ENCODE measurements around the gene ZNF576. TPM values are rescaled to one million over a fixed set of nuclear protein-coding genes. Genes with fewer than 3 reads are reported as not detected.
A peak's percentile ranks its signal among the peaks of the same experiment; 100 is the strongest.
"Not testable (repeated sequence)": the region's sequence is repeated elsewhere in the genome, so short reads cannot be mapped to it uniquely, and the experiment has no call there.

ZNF576 gene
- polyA plus RNA-seq, 3 donors, result 9.6 to 11.3 (median 10.1) TPM

DNA sequence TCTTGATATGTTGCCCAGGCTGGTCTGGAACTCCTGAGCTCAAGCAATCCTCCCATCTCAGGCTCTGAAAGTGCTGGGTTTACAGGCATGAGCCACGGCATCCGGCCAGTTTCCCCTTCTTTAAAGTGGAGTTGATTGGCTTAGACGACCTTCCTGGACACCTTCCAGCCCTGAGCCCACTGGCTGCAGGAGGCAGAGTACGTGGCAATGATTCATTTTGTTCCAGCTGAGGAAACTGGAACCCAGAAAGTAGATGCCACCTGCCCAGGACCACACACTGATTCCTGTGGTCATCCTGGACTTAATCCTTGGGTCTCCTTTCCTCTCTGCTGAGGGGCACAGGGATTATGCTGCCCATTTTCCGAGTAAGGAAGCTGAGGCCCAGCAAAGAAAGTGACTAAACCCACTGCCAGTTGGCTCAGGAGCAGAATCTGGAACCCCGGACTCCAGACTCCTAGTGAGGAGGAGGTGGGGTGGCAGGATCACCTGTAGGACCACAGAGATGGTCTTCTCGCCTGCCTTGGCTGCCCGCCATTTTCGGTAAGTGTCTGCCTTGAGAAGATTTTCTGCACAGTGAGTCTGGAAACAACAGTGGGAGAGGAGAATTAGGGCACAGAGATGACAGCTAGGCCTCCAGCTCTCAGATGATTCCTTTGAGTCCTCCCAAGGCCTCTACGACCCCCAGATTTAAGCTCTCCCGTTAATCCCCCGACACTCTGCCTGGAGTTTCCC is 21.8 kb upstream of the ZNF576 start:
- no peak for DNase-seq (ENCODE audit: low read depth in 3 of 3, low spot score in 2 of 3)

DNA sequence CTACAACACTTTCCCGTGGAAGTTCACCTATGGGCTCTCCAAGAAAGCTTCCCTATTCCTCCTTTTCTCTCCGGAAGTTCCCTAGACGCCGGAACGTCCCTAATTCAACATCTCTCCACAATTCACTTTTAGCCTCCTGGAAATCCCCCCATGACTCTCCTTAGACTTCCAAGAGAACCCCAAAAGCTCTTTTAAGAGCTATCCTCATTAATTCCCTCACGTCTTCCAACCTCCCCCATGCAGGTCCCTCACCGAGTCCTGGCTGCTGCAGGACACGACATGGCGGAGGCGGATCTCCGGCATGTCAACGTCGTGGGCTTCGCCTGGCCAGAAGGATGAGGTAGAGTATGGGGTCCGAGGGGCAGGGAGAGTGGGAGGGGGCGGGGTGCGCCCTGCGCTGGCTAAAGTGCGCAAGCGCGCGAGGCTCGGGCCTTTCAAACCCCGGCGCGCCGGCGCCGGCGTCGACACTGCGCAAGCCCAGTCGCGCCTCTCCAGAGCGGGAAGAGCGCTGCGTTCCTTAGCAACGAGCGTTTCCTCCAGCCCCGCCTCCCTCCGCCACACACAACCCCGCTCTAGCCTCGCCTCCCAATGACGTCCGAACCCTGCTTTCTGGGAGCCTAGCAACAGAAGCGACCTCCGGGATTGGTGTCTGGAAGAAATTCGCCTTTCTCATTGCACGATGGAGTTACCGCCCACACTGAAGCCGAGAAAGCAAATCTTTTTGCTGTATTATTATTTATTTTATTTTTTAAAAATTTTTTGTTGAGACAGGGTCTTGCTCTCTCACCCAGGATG is 21.0 kb upstream of the ZNF576 start, which contains the start of the genes PINLYP and XRCC1:
Gene PINLYP (plus strand): TSS at position 646 of the 795 bp plus-strand sequence. CDS start 1,391 bp downstream, outside the sequence.
Gene XRCC1 (minus strand): TSS at position 372 of the 795 bp plus-strand sequence. CDS start 69 bp downstream, at position 303.
- DNase-seq (ENCODE audit: low read depth in 3 of 3, low spot score in 2 of 3), result peak; percentile 96 to 99 (median 97)

DNA sequence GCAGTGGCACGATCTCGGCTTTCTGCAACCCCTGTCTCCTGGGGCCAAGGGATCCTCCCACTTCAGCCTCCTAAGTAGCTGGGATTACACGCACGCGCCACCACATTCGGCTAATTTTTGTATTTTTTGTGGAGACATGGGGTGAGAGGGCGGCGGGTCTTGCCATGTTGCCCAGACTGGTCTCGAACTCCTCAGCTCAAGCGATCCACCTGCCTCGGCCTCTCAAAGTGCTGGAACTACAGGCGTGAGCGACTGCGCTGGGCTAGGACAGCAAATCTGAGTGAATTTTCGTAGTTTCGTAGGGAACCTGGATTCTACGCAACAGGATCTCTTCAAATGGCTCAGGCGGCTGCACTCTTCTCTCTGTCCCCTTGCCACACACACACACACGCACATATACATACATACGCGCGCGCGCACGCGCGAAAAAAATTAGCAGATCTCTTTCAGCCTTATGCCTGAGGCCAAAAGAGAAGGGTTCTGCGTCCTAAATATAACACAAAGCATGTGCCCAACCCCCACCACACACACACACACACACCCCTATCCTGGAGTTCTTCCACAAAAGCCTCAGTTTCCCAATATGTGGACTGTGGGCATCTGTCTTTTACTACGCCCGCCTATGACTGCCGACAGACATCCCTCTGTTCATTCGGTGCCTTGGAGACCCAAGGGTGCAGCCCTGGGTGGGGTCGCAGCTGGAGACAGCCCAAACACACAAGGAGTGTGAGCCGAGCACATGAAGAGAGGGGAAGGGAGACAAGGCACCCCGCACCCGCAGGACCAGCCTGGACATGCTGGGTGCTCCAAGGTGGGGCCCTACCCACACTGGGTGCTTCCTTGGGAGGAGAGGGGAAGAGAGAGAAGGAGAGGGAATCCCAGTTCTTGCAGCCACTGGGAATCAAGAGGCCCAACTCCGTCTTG is 20.2 kb upstream of the ZNF576 start:
- DNase-seq (ENCODE audit: low read depth in 3 of 3, low spot score in 2 of 3), result no peak

DNA sequence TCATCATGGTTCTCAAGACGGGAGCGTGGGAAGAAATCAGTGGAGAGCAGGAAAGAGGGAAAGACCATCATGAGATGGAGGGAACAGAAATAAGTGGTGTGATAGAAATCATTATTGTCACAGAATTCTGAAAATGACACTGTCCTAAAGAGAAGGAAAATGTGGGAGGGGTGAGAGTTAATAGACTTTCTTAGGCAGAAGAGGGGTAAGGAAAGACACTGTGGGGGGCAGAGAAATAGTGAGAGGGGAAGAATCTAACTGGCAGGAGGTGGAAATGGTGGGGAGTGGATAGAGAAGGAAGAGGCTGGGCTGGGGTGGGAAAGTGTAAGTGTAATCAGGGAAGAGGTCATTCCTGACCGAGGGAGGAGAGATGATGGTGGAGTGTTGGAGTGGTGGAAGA is 17.6 kb upstream of the ZNF576 start:
- DNase-seq (ENCODE audit: low read depth in 3 of 3, low spot score in 2 of 3), result no peak

DNA sequence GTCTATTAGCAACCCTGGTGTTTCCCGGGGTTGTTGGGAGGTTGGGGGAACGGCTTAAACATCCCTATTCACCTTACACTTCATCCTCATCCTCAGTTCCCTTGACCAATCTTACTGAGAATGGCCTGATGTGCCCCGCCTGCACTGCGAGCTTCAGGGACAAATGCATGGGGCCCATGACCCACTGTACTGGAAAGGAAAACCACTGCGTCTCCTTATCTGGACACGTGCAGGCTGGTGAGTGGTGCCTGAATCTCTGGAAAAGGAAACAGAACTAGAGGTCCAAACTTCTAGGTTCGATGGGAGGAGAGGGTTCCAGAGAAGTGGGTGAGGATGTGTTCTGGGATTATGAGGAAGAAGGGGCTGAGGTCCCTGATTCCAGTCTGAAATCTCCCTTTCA is 14.9 kb upstream of the ZNF576 start:
- no peak for DNase-seq (ENCODE audit: low read depth in 3 of 3, low spot score in 2 of 3)

DNA sequence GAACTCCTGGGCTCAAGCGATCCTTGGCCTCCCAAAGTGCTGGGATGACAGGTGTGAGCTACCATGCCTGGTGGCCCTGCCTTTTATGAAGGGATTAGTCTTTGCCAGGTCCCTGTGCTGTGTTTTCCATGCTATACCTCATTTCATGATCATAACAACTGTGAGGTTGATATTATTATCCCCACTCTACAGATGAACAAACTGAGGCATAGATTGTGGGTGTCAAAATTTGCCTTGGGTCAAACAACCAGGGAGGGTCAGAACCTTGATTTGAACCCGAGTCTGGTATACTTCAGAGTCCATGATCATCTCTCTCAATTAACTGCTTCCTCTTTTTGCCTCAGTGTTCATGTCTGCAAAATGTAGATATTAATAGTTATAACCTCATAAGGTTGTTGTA is 13.9 kb upstream of the ZNF576 start:
- no peak for DNase-seq (ENCODE audit: low read depth in 3 of 3, low spot score in 2 of 3)

DNA sequence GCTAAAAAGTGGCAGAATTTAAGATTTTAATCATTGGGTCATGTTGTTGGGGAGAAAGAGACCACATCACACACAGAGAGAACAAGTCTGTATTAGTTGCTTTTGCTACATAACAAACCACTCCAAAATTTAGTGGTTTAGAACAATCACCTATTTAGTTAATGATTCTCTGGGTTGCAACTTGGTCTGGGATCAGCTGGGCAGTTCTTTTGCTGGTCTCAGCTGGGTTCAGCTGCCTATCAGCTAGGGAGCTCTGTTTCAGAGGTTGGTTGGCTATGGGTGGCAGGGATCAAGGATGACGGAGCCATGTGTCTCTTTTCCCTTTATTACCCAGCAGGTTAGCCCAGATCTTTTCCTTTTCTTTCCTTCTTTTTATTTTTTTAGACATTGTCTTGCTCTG is 11.9 kb upstream of the ZNF576 start:
- DNase-seq (ENCODE audit: low read depth in 3 of 3, low spot score in 2 of 3), result no peak

DNA sequence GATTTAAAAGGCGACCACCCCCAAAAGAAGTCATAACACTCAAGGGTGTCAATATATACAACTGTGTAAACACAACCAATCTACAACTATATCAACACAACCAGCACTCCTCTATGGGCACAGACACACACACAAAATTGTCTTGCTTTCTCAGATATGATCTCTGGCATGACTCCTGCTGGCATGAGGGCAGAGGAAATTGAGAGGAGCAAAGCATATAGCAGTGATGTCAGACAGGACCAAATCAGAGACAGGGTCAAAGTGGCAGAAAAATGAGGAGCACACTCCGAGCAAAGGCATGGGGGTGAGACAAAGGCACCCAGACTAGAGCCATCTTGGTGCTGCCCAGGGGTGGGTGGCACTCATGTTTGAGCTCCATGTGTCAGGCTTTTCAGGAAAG is 10.0 kb upstream of the ZNF576 start:
- no peak for DNase-seq (ENCODE audit: low read depth in 3 of 3, low spot score in 2 of 3)

DNA sequence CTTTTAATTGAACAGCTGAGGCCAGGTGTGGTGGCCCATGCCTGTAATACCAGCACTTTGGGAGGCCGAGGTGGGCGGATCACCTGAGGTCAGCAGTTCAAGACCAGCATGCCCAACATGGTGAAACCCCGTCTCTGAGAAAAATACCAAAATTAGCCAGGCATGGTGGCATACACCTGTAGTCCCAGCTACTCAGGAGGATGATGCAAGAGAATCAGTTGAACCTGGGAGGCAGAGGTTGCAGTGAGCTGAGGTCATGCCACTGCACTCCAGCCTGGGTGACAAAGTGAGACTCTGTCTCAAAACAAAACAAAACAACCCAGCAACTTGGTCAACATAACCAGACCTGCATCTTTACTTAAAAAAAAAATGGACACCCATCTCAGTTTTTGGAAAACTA is 9.4 kb upstream of the ZNF576 start:
- DNase-seq (ENCODE audit: low read depth in 3 of 3, low spot score in 2 of 3), result not testable (repeated sequence)

DNA sequence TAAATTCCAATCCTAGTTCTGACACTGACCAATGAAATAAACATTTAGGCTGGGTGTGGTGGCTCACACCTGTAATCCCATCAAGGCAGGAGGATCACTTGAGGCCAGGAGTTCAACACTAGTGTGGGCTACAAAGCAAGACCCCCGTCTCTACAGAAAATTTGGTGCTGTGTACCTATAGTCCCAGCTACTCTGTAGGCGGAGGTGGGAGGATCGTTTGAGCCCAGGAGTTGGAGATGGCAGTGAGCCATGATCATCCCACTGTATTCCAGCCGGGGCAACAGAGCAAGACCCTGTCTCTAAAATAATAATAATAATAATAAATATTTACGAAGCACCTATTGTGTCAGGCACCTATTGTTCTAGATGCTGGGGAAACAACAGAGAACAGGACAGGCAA is 7.1 kb upstream of the ZNF576 start:
- DNase-seq (ENCODE audit: low read depth in 3 of 3, low spot score in 2 of 3), result no peak

DNA sequence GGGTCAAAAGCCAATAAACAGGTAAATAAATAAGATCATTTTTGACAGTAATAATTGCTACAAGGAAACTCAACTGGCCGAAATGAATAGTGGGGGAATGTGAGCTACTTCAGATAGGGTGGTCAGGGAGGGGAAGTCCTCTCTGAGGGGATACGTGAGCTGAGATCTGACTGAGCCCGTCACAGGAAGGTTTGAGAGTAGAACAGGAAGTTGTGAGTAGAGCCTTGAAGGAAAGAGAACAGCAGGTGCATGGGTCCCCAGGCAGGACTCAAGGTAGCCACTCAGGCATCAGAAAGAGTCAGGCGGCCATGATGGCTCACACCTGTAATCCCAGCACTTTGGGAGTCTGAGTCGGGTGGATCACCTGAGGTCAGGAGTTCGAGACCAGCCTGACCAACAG is 6.7 kb upstream of the ZNF576 start:
- no peak for DNase-seq (ENCODE audit: low read depth in 3 of 3, low spot score in 2 of 3)

DNA sequence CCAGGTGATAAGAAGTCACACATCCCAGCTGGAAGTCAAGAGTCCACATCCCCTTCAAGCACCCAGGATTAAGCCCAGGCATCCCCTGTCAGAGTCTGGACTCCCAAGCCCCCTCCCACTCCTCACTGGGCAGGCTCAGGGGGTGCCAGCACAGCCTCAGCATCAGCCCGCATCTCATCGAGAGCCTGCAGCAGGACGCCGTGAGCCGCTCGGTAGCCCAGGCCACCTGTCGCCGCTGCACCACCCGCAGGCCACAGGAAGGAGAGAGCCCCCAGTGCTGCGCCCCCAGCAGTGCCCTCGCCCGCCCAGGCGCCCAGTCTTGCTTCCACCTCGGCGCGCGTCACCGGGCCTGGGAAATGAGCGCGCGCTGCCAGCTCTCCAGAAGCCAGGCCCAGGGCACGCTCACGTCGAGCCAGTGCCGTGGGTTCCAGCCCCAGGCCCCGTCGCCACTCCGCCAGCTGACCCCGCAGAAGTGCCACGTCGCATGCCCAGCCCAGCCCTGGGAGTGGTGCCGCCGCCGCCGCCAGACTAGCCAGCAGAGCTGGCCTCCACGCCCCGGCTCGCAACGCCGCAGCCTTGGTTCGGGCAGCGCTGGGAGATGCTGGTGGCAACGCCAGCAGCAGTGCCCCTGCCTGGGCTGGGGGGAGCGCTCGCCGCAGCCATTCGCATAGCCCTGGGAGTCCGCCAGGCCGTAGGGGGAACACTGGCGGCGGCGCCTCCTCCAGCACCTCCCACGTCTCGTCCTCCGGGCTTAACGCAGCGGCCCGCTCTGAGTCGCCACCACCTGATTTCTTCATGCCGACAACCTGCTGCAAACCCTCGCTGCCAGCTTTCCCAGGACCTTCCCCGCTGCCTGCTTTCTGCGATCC is 4.3 kb upstream of the ZNF576 start:
- DNase-seq (ENCODE audit: low read depth in 3 of 3, low spot score in 2 of 3), result no peak

DNA sequence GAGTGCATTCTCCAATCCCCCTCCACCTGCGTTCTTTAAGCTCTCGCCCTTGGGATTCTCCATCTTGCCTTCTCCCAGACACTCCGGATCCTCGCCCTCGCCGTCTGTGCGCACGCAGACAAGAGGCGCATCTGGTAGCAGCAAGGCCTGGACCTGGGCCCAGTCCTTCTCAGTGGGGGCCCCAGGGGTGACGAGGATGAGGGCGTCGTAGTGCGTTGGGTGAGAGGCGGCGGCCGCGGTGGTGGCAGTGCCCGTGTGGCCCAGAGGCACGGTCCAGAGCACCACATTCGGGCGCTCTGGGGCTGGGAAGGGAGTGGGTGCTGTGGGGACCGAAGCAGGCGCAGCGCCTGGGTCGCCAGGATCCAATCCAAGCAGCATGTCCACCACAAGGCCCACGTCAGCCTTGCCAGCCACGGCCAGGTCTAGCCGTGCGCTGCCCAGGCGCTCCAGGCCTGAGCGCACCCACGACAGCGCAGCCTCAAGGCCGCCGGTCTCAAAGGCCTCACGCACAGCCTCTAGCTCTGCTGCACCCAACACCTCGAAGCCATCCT is 3.5 kb upstream of the ZNF576 start:
- DNase-seq (ENCODE audit: low read depth in 3 of 3, low spot score in 2 of 3), result no peak

DNA sequence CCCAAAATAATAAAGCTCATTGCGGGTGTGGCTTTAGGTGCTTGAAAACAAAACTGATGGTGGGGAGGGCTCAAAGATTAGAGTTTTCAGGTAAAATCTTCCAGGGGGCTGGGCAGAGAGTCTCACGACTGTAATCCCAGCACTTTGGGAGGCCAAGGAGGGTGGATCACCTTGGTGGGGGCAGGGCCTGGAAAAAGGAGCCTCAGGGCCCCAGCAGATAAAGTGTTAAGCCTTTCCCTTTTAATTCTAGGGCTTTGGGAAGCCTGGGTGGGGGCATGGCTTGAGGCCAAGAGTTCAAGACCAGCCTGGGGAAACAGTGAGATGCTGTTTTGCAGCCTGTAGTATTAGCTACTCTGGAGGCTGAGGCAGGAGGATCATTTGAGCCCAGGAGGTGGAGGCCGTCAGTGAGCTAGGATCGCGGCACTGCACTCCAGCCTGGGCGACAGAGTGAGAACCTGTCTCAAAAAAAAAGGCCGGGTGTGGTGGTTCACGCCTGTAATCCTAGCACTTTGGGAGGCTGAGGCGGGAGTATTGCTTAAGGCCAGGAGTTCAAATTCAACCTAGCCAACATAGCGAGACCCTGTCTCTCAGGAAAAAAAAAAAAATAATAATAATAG is 2.2 kb upstream of the ZNF576 start:
- no peak for DNase-seq (ENCODE audit: low read depth in 3 of 3, low spot score in 2 of 3)

DNA sequence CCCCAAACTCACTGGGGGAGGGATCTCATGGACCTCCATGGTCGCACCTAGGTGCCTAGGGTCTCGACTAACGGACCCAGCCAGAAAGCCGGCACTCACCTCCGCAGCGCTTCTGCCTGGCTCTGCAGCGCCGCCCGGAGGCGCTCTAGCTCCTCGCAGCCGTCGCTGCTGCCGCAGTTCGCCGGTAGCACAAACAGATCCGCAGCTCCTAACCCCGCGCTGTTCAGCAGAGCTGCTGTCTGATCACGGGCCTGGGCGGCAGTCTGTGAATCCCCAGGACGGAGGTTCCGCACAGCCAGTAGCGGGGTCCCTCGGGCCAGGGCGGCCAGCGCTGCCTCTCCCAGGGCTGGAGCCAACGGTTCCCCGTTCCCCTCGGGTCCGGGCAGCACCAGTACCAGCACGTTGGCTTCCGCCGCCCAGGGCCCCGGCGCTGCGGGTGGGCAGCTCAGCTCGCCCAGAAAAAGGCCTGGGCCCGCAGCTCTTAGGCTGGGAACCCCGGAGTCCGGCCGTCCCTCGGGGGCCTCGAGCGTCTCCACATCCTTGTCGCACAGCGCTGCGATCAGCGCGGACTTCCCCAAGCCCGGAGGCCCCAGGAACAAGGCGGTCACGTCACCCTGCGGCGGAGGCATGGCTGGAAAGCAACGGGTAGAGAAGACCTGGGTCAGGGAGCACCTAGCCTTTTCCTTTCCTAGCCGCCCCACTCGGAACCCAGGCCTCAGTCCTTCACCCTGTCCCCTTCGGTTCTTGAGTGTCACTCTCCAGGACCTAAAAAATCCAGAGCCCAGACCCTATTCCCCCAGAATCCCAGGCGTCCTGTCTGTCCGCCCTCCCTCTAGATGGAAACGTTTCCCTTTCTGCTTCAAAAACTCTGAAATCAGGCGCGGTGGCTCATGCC is 1.4 kb upstream of the ZNF576 start:
- DNase-seq (ENCODE audit: low read depth in 3 of 3, low spot score in 2 of 3), result peak in 1 of 3 donors; percentile 50

DNA sequence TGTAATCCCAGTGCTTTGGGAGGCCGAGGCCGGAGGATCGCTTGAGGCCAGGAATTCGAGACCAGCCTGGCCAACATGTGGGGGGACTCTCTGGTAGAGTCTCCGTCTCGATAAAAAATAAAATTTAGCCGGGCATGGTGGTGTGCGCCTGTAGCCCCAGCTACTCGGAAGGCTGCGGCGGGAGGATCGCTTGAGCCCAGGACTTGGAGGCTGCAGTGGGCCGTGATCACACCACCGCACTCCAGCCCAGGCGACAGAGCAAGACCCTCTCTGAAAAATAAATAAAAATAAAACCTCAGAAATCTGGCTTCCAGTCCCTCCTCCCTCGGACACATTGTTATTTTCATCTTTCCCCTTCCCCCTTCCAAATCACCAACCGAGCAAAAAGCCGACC is 793 bp upstream of the ZNF576 start:
- DNase-seq (ENCODE audit: low read depth in 3 of 3, low spot score in 2 of 3), result no peak

DNA sequence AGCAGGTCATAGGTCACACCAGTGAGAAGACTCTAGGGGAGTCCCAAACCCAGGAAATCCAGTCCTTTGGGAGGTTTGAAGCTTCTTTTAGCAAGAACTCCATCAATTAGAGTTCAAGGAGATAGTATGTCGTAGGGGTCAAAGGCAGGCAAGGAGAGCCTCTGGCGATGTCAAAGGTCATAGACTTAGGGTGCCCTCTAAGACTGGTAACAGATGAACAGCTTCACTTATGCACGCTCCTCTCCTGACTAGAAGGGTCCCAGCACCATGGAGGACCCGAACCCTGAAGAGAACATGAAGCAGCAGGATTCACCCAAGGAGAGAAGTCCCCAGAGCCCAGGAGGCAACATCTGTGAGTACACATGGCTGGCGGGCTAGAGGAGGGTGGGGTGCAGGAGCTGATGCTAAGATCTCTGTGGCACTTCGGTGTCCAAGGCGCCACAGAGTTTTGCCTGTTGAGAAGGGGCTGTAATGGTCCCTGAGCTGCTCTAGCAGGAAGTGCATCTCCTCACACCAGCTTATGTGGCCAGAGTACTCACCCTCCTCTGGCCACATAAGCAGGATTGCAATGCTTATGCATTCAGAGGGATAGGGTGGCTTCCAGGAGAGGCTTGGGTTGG is 557 bp downstream of the ZNF576 start:
- DNase-seq (ENCODE audit: low read depth in 3 of 3, low spot score in 2 of 3), result no peak

DNA sequence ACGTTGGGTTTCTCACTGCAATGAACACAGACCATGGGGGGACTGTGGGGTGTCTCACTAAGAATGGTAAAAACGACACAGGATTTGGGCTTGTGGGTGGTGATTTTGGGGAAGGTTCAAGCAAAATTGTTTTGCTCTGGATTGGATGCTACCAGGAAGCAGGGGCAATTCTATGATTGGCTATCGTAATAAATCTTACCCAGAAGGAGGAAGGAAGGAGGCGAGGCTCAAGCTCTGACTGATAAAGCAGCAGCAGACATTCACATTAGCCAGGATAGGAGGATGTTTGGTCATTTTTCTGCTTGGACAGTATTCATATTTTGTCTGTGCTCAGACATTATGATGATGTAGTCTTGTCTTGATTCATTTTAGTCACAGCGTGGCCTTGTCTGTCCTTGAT is 1.5 kb downstream of the ZNF576 start:
- DNase-seq (ENCODE audit: low read depth in 3 of 3, low spot score in 2 of 3), result no peak
